GM12865 (cell line): Measurements from ENCODE around the gene URM1.

Experiments used
- DNase-seq: peaks from one replicate; pipeline ENCODE4 v3.0.0; 2010; ENCODE audit warnings: low read depth
- H3K4me3 ChIP-seq: 2 replicates; pipeline ENCODE4 v1.5.1; 2011; ENCODE audit warnings: mild to moderate bottlenecking, low read depth, low read length, control low read depth
- TF ChIP-seq, protein P1 (sequence below): IDR thresholded peaks from 2 replicates; pipeline ENCODE4 v1.5.1; 2011; ENCODE audit warnings: low read length, control low read depth, low read depth, inconsistent platforms; ENCODE audit not compliant: insufficient read depth; ENCODE audit errors: missing control alignments

URM1 gene

GRCh38 chr9:128384801-128385495 is 13.8 kb downstream of the URM1 start:
- H3K4me3 ChIP-seq = no peak overlapping the region
- DNase-seq = no peak
- TF ChIP-seq, protein P1, sequence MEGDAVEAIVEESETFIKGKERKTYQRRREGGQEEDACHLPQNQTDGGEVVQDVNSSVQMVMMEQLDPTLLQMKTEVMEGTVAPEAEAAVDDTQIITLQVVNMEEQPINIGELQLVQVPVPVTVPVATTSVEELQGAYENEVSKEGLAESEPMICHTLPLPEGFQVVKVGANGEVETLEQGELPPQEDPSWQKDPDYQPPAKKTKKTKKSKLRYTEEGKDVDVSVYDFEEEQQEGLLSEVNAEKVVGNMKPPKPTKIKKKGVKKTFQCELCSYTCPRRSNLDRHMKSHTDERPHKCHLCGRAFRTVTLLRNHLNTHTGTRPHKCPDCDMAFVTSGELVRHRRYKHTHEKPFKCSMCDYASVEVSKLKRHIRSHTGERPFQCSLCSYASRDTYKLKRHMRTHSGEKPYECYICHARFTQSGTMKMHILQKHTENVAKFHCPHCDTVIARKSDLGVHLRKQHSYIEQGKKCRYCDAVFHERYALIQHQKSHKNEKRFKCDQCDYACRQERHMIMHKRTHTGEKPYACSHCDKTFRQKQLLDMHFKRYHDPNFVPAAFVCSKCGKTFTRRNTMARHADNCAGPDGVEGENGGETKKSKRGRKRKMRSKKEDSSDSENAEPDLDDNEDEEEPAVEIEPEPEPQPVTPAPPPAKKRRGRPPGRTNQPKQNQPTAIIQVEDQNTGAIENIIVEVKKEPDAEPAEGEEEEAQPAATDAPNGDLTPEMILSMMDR = no peak

DNA sequence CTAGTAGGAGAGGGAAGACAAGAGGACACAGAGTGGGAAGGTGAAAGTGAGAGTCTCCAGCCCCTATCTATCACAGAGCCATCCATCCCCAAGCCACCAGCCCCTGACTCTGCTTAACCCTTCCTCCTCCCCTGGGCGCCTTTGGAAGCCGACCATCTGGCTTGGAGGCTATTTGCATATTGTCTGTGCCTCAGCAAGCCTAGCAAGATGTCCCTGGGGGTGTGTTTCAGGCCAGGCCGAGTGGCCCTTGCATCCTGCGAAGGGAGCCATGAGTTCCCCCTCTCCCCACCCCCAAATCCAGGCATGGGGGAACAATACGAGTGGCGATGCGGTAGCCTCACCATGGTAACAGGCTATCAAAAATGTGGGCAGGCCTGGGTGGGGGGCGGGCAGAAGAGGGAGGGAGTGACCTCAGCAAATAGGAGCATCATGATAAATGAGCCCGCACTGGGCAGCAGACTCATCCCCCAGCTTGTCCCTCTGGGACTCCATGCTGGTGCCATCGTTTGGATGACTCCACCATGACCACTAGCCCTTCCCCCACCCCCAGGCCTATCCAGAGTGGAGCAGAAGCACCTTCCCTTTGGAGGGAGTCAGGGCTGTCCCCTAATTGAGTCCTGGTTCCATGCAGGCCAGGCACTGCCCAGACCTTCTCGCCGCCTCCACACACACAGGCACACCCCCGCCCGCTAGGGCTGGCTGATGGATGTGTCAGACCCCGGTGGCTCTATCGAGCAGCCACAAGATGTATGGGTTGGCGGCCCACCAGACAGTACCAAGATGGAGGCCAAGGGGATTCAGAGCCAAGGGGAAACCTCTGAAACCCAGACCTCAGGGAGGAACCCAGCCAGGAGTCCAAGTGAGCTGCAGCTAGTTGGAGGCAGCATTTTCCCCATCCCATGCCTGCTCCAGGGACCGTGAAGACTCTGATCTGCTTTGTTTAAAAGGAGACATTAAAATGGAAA is 14.6 kb downstream of the URM1 start:
- no peak for DNase-seq
- TF ChIP-seq, protein P1 = no peak
- no peak overlapping the region for H3K4me3 ChIP-seq

GRCh38 chr9:128388150-128388549 is 17.0 kb downstream of the URM1 start:
- H3K4me3 ChIP-seq = no peak overlapping the region
- TF ChIP-seq, protein P1 = no peak
- no peak for DNase-seq

DNA sequence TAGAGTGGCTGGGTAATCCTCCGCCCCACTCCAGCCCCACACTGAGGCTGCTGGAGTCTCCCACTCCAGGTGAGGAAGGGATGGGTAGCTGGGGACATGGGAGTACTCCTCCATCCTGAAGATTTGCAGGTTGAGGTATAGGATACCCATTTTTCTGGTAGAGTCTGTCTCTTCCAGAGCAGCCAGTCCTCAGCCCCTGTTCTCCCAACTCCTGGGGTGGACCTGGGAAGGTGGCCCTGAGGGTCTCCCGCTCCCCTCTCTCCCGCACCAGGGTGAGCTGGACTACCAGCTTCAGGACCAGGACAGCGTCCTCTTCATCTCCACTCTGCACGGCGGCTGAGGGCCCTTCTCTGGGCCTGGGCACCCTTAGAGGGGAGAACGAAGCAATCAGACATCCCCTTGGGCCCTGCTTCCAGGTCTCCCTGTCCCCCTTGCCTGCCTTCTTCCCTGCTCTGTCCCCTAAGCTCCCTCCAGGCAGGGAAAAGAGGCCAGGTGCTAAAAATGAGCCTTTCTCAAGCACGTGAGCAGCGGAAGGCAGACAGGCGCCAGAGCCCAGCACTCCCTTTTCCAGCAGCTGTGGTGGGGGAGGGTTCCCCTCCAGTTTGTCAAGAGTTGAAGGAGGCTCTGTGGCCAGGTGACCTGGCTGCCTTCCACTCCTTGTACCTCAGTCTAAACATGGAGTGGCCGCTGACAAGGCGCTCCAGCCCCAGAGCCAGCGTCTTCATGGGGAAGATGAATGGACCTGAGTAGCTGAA is 18.4 kb downstream of the URM1 start:
- DNase-seq = no peak
- H3K4me3 ChIP-seq = no peak overlapping the region
- TF ChIP-seq, protein P1 = no peak

DNA sequence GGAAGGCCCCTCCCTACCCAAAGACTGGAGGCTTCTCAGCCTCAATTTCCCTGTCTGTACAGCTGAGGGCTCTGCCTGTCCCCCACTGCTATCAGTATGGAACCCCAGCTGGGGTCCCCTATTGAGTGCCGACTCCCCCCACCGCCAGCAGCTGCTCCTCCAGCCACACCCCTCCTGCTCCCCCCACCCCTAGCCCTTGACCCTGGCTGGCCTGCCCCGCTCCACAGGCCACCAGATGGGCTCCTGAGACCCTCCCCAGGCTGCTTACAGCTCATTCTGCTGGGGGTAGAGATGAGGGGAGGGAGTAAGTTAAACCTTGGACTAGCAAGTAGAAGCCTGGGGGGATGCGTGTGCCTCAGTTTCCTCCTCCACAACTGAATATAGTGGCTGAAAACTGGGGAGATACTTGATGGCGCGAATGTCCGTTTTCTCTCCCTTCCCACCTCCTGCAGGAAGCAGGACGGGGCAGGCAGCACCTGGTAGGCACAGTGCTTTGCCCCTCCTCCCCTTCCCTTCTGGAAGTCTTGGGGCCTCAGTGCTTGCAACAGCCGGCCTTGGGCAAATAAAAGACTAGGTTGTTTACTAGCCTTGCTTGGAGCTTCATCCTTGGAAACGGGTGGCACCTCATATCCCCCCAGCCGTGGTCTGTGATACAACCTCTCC is 19.1 kb downstream of the URM1 start:
- H3K4me3 ChIP-seq = no peak overlapping the region
- no peak for DNase-seq
- TF ChIP-seq, protein P1 = no peak
